Measurements from ENCODE around the gene DMAC2. TPM values are rescaled to one million over a fixed set of nuclear protein-coding genes. Genes with fewer than 3 reads are reported as not detected.

The DMAC2 gene
- total RNA-seq, 4 donors from 2014 or later = 37.6 to 67.0 (median 51.4) TPM

GRCh38 chr19:41449079-41449864 lies 9.6 kb upstream of the DMAC2 start:
- WGBS, 2 donors (ENCODE audit: low coverage in 1 of 2) = 0 to 5% methylated on average over 4 to 7 of the region's 22 CpGs
- no peak overlapping the region for H3K27ac ChIP-seq
- peaks cover 42% of the 10 kb centered on the region for H3K27me3 ChIP-seq

DNA sequence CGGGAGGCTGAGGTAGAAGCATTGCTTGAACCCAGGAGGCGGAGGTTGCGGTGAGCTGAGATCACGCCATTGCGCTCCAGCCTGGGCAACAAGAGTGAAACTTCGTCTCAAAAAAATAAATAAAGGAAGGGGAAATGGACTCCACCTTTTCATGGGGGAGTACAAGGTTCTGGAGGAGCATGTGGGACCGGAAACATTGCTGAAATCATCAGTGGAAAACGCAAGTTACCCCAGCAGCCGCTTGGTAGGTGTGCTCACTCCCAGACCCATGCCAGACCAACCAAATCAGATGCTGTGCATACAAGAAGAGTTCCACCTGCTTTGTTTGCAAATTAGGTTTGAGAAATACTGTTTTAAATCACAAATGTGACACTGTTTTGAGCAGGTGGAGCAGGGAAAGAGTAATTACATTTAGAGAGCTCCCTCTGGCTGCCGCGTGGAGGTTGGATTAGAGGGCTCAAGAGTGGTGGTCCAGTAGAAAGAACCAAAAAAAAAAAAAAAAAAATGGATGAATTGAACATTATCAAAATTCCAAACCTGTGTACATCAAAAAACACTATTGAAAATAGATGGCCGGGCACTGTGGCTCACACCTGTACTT lies 8.1 kb upstream of the DMAC2 start:
- TF ChIP-seq POLR2AphosphoS5 (IDR thresholded peaks at IDR 0.05) (no peak), EP300 (IDR thresholded peaks at IDR 0.05) (no peak), POLR2A (IDR thresholded peaks at IDR 0.05) (no peak)
- TF ChIP-seq, protein P1, sequence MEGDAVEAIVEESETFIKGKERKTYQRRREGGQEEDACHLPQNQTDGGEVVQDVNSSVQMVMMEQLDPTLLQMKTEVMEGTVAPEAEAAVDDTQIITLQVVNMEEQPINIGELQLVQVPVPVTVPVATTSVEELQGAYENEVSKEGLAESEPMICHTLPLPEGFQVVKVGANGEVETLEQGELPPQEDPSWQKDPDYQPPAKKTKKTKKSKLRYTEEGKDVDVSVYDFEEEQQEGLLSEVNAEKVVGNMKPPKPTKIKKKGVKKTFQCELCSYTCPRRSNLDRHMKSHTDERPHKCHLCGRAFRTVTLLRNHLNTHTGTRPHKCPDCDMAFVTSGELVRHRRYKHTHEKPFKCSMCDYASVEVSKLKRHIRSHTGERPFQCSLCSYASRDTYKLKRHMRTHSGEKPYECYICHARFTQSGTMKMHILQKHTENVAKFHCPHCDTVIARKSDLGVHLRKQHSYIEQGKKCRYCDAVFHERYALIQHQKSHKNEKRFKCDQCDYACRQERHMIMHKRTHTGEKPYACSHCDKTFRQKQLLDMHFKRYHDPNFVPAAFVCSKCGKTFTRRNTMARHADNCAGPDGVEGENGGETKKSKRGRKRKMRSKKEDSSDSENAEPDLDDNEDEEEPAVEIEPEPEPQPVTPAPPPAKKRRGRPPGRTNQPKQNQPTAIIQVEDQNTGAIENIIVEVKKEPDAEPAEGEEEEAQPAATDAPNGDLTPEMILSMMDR (IDR thresholded peaks at IDR 0.05) = no peak
- WGBS, 2 donors (ENCODE audit: low coverage in 1 of 2) = 30 to 40% methylated on average over 4 to 12 of the region's 12 CpGs
- Histone ChIP-seq H3K9me3 (no peaks in the 10 kb centered on the region), H3K27ac (peak overlapping the region in 2 of 4 donors; percentile 20 to 25), H3K4me1 (peaks cover 0 to 14% (median 4%) of the 10 kb centered on the region in 3 donors), H3K4me3 (peak overlapping the region in 1 of 2 donors; percentile 26), H3K36me3 (no peaks in the 10 kb centered on the region), H3K27me3 (peaks cover 48% of the 10 kb centered on the region)
- ATAC-seq = no peak

More at GRCh38 chr19:41449079-41449864, 9.6 kb upstream of the DMAC2 start:
- peak; percentile 89 for ATAC-seq
- Histone ChIP-seq H3K9me3 (no peaks in the 10 kb centered on the region), H3K36me3 (no peaks in the 10 kb centered on the region), H3K4me1 (peaks cover 0 to 14% (median 4%) of the 10 kb centered on the region in 3 donors), H3K4me3 (peak overlapping the region in 1 of 2 donors; percentile 27)
- TF ChIP-seq, protein P1 (IDR thresholded peaks at IDR 0.05) = peak; percentile 85 to 96 (median 94)
- TF ChIP-seq EP300 (IDR thresholded peaks at IDR 0.05) = no peak

GRCh38 chr19:41445575-41445974 lies 5.9 kb upstream of the DMAC2 start:
- H3K9me3 ChIP-seq = no peaks in the 10 kb centered on the region
- no peak overlapping the region for H3K27ac ChIP-seq
- no peak for ATAC-seq
- H3K27me3 ChIP-seq = peaks cover 60% of the 10 kb centered on the region
- TF ChIP-seq EP300 (IDR thresholded peaks at IDR 0.05) = no peak
- TF ChIP-seq POLR2AphosphoS5 (IDR thresholded peaks at IDR 0.05) = no peak
- TF ChIP-seq, protein P1 (IDR thresholded peaks at IDR 0.05) = no peak
- no peak for TF ChIP-seq POLR2A (IDR thresholded peaks at IDR 0.05)
- no peak overlapping the region for H3K4me3 ChIP-seq
- H3K36me3 ChIP-seq = no peaks in the 10 kb centered on the region
- 33 to 80% methylated on average over 2 of the region's 5 CpGs for WGBS, 2 donors (ENCODE audit: low coverage in 1 of 2)
- peaks cover 0 to 14% (median 4%) of the 10 kb centered on the region in 3 donors for H3K4me1 ChIP-seq

DNA sequence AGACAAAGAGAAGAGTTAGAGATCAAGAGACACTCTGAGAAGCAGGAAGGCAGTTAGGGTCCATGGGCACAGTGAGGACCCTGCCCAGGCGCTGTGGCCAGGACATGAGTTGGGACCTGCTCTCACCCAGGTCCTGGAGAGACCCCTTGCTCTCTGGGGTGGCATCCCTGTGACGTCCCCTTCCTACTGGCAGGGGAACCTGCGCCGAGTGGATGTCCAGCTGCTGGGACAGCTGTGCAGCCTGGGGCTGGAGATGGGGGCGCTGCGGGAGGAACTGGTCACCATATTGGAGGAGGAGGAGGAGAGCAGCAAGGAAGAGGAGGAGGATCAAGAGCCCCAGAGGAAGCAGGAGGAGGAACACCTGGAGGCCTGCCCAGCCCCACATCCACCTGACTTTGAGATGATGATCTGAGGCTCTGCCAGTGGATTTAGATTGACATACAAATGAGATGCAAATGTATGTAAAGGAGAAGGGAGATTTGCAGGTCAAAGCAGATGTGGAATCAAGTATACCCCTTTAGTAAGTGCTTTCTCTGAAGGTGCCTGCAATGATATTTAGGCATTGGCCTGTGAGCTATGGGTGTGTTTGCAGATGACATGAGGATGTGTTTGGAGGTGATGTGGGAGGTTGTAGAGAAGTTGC lies 4.2 kb upstream of the DMAC2 start:
- TF ChIP-seq POLR2A (IDR thresholded peaks at IDR 0.05) (no peak), POLR2AphosphoS5 (IDR thresholded peaks at IDR 0.05) (no peak), EP300 (IDR thresholded peaks at IDR 0.05) (no peak)
- TF ChIP-seq, protein P1 (IDR thresholded peaks at IDR 0.05) = no peak
- no peak for ATAC-seq
- no peak overlapping the region for H3K4me3 ChIP-seq
- H3K36me3 ChIP-seq = no peaks in the 10 kb centered on the region
- no peaks in the 10 kb centered on the region for H3K9me3 ChIP-seq
- H3K4me1 ChIP-seq = peaks cover 0 to 15% (median 1%) of the 10 kb centered on the region in 3 donors
- 59 to 80% methylated on average over 1 to 2 of the region's 6 CpGs for WGBS, 2 donors (ENCODE audit: low coverage in 1 of 2)
- H3K27me3 ChIP-seq = peaks cover 60% of the 10 kb centered on the region
- no peak overlapping the region for H3K27ac ChIP-seq
